Activated CD4-positive, alpha-beta T cell treated with anti-CD3 and anti-CD28 coated beads, Interleukin-2, amount 50 U/mL, for 1 hour (primary cell): ENCODE results near the gene KLHL29.
A peak's percentile ranks its signal among the peaks of the same experiment; 100 is the strongest.

Experiments used
- DNase-seq: peaks from one replicate; pipeline ENCODE4 v3.0.0-alpha.2; 2020

KLHL29 gene

DNA sequence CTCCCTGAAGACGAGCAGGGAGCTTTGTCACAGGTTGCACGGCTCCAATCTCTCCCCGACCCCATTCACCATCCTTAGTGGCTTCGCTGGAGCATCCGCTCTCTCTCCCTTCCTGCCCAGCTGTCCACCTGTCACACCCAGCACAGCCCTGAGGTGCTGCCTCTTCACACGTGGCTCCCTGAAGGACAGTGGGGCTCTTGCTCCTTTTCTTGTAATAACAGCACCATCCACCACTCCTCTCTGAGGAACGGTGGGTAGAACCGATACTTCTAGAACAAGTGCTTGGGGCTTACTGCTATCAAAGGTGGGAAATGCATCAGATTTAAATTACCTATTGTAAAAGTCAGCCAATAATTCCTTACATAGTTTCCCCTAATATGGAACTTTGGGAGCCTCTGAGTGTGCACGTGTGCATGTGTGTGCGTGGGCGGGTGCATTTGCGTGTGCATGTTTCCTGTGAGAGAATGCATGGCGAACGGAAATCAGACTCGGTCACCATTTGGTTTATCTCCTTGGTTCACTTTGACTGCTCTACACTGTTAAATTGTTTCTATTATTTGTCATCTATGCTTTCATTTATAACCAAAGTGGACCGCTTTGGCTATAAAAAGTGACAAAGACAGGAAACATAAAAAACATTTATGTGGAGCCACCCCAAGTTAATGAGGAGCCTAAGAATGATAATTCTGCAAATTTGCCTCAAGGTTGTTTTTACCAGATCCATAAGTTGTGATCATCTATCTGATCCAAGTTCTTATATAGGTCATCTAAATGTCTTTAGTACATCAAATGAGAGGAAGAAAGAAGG, 39.1 kb downstream of the KLHL29 start:
- DNase-seq, result no peak

DNA sequence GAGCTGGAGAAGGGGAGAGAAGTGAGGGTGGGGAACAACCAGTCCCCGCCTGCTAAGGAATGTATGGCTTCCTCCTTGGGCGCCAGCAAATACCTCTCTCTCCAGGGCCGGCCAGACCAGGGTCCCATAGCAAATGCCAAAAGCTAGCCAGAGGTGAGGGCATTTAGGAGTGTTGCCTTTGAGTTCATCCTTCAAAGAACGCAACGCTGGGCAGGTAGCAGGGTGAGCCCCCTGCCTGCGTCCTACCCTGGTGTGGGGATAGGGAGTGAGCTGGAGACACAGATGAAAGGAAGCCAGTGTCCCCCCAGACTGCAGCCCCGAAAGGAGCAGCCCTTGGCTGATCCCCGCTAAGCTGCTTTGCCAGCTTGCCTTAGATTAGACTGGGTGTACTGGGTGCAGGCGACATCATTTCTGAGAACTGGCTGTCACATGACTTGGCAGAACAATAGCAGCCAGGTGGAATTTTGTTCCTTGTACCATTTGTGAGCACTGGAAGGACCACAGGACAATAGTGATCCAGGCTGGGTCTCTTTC, 40.4 kb downstream of the KLHL29 start:
- no peak for DNase-seq

DNA sequence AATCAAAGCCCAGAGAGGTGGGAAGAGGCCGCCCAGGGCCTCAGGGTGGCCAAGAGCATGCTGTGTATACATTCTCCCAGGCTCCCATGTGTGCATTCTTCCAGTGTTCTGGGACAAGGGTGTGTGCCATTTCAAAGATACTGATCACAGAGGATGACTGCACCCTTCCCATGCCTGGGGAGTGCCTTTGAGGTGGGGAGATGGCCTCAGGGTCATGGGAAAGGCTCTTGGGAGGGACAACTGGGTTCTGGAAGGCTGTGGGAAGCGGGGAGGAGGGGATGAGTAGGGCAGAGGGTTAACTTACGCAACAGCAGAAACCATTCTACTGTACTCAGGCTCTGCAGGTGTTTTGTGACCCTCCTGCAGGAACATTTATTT, 40.9 kb downstream of the KLHL29 start:
- DNase-seq, result no peak

DNA sequence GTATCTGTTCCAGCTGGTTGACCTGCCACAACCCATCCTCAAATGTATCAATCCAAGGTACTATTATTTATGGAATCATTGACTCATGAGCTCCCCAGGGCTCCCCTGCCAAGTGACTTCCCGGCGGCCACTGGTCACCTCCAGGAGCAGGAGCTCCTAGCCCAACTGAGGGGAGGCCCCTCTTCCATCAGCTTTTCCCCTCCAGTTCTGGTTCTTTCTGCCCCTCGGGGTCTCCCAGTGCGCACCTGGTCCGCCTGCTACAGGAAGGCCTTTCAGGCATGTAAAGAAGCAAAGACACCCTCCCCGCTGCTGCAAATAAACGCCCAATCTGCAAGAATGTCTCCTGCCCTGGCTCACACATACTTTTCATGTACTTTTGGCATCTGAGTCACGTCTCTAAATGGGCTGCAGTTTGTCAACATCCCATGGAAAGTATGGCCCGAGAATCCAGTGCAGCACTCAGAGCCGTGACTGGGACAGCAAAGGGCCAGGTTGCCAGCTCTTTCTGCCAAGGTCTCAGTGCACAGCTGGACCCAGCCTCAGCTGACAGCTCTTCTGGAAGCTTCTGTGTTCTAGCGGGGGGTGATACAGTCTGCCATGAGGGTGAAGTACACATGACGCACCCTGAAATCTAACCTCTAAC, 41.4 kb downstream of the KLHL29 start:
- no peak for DNase-seq

DNA sequence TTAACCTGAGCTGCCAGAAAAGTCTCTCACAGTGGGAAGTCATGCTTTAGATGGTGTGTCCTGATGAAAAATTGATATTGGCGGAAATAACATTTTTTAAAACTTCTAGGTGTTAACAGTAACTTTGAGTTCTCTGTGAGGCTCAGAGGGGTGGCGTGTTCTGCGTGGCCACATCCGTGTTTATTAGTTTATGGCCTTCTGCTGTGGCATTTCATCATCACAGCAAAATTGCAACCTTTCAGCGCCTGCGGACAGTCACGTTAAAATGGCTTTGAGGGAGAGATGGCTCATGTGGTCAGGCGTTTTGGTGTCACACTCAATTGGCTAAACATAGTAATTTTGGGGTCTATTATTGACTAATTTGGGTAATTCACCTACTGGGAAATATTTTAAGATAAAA, 42.4 kb downstream of the KLHL29 start:
- DNase-seq, result no peak

DNA sequence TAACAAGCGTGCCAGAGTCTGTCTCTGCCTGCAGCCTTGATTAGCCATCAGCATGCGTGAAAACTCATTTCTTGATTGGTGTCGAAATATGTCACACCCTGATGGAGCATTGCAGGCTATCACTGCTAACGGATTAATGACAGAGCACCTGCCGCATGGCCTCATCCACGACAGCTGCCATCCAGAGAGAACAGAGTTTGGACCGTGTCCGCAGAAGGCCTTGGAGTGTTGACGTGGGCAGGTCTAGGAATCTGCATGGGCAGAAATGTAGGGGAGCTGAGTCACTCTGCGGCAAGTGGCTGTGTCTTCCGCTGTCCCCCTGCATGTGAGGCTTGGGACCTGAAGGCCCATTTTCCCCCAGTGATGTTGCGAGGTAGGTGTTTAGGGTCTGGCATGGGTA, 43.0 kb downstream of the KLHL29 start:
- no peak for DNase-seq

DNA sequence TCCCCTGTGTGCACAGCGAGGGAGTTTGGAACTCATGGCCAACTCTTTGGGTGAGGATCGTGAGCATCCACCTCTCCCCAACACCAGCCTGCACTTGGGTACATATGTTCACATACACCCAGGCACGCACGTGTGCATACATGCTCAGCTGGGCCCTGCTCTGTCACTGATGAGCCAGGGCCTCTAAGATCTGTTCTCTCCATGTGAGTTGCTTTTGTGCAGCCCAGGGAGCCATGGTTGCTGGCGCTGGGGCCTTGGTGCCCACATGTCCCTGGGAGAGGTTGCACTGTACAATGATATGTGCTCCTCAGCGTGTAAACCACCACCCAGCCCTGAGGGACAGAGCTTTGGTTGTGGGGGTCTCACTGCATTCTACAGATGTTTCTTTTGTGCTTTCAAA, 44.1 kb downstream of the KLHL29 start:
- no peak for DNase-seq

DNA sequence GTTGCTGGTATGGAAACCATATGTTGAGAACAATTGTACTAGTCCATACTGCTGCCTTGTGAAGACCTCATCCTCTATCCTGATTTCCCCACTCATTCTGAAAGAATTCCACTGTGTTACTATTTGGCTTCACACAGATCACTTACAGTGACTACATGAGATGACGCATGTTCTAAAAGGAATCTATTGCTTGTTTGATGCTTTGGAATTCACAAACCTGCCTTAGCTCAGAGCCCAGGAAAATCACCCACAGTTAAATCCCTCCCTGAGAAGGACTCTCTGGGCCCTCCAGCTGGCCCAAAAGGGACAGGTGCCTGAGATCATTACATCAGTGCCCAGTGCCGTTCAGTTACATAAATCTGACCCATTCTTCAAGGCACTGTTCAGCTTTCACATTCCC, 45.3 kb downstream of the KLHL29 start:
- DNase-seq, result no peak

DNA sequence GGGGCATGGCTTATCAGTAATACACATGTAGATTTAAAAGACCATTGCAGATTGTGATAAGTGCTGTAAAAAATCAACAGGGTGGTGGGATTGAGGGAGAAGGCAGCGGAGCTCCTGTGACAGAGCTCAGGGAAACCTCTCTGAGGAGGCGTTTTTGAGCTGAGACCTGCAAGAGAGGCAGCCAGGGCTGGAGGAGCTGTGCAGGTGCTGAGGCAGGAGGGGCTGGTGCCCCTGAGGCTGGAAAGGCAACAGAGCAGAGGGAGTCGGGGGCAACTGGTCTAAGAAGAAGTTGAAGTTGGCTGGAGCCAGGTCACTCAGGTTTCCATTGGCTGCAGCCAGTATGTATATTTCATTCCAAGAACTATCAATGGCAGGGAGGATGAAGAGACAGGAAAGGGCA, 47.6 kb downstream of the KLHL29 start:
- DNase-seq, result no peak

DNA sequence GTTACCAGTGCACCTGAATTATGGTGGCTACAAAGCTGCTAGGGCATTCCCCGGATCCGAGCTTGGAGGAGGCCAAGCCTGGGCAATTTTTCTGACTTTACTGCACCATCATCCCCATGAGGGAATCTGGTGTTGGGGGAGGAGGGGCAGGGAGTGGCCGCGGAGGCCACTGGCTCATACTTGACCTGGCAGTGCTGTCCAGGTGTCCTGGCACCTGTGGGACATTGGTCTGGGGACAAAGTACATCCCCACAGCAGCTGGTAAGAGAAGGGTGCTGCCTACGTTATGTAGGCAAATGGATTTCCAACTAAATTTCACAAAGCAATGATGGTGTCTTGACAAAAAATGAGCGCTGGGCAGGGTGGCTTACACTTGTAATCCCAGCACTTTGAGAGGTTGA, 48.3 kb downstream of the KLHL29 start:
- no peak for DNase-seq

DNA sequence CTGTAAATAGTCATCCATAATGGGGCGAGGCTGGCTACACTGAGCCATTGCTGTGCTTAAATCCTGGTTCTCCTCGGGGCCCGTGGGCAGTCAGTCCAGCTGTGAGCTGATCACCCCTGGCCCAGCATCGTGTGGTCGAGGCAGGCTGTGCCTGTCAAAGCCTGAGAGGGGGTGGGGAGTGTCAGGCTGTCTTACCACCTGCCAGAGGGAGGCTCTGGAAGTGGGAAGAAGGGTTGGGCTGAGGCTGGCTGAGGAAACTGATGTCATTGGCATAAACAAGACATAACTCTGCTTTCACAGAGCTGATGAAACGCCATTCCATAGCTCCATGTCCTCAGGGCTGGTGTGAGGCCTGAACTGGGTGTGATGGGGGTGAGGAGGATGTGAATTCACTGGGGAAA, 49.7 kb downstream of the KLHL29 start:
- no peak for DNase-seq

DNA sequence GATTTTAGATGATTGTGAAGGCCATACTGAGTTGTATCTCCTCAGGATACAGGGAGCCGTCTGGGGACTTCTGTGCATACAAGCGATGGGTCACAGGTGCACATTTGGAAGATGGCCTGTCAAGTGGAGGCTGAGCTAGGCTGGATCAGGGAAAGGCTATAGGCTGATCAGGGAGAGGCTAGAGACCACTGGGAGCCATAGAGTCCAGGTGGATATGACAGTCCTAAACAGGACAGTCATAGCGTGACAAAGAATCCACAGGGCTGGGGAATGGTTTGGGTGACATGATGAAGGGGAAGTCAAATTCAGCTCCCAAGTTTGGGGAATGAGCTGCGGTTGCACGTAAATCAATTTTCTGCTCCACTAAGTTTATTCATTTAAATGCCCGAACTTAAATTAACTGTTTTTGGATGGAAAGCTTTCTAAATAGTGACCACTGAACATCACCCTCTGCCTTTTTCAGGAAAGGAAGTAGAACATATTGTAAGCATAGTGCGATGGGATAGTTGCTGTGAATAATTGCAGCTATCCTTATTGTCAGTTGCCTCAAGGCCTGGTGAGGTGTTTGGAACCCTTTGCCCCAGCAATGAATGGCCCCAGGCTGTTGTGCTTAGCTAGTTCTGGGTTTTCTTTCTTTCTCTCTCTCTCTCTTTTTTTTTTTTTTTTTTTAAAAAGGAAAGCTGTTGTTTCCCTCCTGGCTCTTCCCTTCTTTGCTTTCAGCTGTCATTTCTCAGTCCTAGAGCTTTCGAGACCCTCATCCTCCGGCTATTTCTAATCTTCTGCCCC, 50.5 kb downstream of the KLHL29 start:
- no peak for DNase-seq

DNA sequence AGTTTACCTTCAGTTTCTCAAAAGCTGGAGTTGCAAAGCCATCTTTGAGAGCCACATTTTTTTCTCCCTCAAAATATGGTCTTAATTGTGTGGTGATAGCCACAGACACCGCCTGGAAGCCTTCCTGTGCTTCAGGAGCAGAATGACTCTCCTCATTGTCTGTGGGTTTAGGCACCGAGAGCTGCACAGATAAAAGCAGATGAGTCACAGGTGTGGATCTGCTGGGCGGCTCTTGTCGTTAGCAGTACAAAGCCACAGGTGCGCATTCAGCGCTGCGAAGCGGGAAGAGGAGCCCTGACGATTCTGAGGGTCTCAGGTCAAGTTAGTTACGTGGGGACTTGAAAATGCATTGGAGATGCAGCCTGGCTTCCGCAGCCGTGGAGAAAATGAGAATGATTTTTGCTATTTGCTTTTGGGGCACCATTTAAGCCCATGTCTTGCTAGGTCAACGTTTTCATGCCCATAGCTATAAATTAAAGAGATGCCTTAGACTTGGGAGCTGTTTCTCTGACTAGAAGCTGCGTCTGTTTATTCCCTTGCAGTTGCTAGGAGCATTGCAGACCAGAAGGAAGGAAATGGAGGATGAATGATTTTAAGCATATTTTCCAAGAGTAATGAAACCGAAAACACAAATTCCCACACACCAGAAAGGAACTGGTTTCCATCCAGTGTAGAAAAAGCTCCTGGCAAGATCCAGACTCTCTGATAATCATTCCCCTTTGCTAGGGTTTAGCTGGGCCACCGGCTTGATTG, 51.5 kb downstream of the KLHL29 start:
- peak; percentile 16 for DNase-seq

DNA sequence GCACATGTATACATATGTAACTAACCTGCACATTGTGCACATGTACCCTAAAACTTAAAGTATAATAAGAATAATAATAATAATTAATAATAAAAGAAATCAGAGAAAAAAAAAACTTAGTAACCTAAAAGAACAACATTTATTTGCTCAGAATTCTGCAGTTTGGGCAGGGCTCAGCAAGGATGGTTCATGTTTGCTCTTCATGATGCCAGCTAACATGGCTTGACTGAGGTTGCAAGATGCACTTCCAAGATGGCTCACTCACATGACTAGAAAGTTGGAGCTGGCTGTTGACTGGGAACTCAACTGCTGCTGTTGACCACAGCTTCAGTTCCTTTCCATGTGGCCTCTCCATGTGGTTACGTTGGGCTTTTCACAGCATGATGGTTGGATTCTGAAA, 56.4 kb downstream of the KLHL29 start:
- no peak for DNase-seq

DNA sequence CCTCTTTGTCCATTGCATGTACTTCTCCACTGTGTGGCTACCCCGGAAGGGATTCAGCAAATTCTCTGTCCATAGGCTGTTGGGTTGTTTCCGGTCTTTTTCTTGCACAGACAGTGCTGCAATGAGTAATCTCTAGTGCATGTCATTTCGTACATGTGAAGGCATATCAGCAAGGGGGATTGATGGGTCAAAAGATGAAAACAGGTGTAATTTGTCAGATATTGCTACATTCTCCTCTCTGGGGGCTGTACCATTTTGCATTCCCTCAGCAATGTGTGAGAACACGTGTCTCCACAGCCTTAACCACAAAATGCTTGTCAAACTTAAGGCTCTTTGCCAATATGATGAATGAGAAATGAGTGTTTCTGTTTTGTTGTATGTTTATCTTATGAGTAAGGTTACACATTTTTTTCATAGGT, 60.5 kb downstream of the KLHL29 start:
- DNase-seq, result no peak

DNA sequence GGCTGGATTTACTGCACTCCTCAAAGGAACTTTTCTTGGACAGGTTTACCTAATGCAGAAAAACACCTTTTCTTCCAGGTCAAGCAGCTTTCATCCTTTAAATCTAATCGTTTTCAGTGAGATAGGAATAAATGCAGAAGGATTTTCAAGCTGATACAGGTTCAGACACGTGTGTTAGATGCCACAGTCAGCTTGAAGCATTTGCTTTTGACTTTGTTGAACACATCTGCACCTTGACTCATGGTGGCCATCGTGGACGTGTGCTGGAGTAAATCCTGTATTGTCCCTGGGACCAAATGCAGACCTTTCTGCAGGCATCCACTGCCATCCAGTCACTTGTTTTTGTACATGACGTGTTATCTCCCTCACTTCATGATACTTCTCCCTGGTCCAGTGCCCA, 61.9 kb downstream of the KLHL29 start:
- no peak for DNase-seq

DNA sequence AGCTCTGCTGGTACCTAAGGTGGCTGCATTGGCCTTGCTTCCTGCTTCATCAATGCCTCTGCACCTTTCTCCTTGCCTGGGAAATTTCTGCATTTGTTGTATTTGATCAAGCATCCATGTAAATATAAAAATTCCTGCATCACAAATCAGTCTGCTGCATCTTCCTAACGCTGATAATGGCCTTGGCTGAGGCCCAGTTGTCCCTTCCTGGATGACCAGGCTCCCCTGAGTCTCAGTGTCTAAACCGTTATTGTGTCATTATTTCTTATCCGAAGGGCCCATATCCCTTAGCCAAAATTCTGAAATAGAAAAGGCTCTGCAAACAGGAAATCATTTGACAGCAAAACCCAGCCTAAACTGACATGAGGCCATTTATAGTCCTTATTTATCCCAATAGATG, 62.4 kb downstream of the KLHL29 start:
- DNase-seq, result no peak

DNA sequence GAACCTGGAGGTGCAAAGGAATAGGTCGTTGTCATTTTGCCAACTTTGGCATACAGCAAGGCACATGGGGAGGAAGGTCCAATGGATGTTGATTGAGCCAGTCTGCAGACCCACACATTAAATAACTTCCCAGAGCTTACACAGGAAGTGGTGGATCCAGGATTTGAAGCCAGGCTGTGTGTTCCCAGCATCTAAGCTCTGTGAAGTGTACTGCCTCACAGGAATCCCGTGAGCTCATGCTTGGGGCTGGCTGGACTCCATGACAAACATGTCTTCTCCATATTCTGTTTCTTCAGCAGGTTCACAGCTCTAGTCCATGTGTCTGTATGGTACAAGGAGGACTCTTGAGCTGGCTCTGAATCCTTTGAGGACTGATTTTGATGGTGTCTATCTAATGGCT, 63.9 kb downstream of the KLHL29 start:
- no peak for DNase-seq

DNA sequence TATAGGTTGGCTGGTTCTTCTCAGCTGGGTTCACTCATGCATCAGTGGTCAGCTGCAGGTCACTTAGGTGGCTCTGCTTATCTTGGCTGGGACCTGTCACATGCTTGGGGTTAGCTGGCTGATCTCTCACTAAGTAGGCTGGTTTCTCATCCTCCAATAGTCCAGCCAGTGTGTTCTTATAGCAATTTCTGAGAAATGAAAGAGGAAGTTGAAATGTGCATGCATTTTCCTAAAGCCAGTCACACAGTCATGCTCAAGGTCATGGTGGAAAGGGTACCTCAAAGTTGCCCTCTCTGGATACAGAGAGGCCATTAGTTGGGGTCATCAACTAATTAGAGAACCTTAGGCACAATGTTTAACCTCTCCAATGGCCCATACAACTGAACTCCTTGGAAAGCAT, 64.4 kb downstream of the KLHL29 start:
- DNase-seq, result no peak

DNA sequence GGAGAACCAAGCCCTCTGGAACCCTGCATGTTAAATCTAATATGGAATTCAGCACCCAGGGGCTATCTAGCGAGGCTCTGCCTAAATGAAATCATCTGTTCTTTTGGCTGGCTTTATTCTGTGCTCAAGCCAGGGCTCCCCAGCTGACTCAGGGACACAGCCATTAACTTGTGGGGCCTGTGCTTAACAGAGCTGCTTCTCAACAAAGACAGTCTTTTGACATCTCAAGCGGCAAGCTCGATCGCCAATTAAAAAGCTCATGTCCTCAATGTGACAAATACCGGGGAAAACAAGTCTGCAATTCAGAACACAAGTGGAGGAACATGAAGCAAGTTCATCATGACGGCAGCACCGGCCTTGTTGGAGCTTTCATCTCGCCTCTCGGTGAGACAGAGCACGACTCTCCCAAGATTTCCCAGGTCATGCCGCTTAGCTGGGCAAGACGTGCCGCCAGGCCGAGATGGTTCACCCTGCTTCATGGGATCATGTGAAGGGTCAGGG, 64.9 kb downstream of the KLHL29 start:
- no peak for DNase-seq

DNA sequence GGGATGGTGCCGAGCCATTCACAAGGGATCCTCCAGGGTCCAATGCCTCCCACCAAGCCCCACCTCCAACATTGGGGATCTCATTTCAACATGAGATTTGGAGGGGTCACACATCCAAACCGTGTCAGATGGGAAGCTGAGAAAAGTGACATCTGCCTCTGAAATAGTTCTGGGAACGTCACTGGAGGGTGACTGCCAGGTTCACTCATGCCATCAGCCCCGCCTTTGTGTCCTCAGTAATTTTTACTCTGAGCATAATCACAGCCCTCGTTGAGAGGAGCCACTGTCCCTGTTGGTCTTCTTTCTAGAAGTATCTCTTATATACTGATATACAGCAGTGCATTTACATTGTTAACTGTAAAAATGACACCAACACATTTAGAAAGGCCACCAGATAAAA, 67.4 kb downstream of the KLHL29 start:
- DNase-seq, result no peak

DNA sequence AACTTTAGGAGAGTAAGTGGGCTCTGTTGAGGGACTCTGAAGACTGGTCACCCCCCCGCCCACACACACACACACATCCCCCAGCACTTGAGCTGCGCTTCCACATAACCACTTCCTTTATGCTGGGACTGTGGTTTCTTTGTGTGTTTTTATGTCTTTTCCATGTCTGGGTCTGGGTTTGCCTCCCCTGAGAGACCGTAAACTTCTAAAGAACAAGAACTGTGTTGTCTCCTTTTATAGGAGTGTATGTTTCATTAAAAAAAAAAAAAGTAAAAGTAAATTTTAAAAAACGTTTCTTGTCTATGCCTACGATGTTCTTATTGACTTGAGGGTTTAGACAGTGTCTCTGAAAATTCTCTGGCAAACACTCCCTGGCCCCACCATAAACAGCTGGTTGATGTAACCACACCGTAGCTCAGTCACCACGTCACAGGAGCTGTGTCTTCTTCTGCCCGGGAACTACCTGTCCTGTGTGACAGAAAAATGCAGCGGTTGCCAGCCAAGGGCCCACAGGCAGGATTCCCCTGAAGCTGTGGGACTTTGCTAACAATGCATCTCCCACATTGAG, 68.0 kb downstream of the KLHL29 start:
- peak; percentile 36 for DNase-seq
